IMR-90 (cell line): ENCODE measurements around the gene GAMT.

Source experiments
- BHLHE40 ChIP-seq: fragments of 150-350 bp; IDR thresholded peaks from 2 replicates; pipeline ENCODE4 v1.6.1; 2016; ENCODE audit warnings: mild to moderate bottlenecking, low read depth, low read length
- MAFK ChIP-seq: IDR thresholded peaks from 2 replicates; pipeline ENCODE4 v1.6.1; 2012; ENCODE audit warnings: low read depth, low read length, improper control_type of control experiment
- MAZ ChIP-seq: IDR thresholded peaks from 2 replicates; pipeline ENCODE4 v1.6.1; 2012; ENCODE audit warnings: low read depth, mild to moderate bottlenecking, low read length, improper control_type of control experiment, moderate library complexity, borderline replicate concordance
- MXI1 ChIP-seq: IDR thresholded peaks from 2 replicates; pipeline ENCODE4 v1.6.1; 2012; ENCODE audit warnings: low read depth, mild to moderate bottlenecking, low read length, moderate library complexity, borderline replicate concordance
- POLR2A ChIP-seq: IDR thresholded peaks from 2 replicates; pipeline ENCODE4 v1.6.1; 2012; ENCODE audit warnings: mild to moderate bottlenecking, low read depth, low read length
- RAD21 ChIP-seq: IDR thresholded peaks from 2 replicates; pipeline ENCODE4 v1.6.1; 2012; ENCODE audit warnings: low read length, improper control_type of control experiment
- TF ChIP-seq, protein P1 (sequence below): conservative IDR thresholded peaks from 2 replicates; pipeline ENCODE4 v1.5.1; 2012; ENCODE audit warnings: mild to moderate bottlenecking, low read depth, low read length, improper control_type of control experiment
- TF ChIP-seq, protein P2 (sequence below): fragments of 150-350 bp; IDR thresholded peaks from 2 replicates; pipeline ENCODE4 v1.6.1; 2017; ENCODE audit warnings: mild to moderate bottlenecking, antibody characterized with exemption, low read length, low read depth

- TF ChIP-seq BHLHE40 = no peak
- no peak for TF ChIP-seq RAD21
- no peak for TF ChIP-seq MAZ
- TF ChIP-seq MAFK = no peak
- no peak for TF ChIP-seq POLR2A
- TF ChIP-seq, protein P1, sequence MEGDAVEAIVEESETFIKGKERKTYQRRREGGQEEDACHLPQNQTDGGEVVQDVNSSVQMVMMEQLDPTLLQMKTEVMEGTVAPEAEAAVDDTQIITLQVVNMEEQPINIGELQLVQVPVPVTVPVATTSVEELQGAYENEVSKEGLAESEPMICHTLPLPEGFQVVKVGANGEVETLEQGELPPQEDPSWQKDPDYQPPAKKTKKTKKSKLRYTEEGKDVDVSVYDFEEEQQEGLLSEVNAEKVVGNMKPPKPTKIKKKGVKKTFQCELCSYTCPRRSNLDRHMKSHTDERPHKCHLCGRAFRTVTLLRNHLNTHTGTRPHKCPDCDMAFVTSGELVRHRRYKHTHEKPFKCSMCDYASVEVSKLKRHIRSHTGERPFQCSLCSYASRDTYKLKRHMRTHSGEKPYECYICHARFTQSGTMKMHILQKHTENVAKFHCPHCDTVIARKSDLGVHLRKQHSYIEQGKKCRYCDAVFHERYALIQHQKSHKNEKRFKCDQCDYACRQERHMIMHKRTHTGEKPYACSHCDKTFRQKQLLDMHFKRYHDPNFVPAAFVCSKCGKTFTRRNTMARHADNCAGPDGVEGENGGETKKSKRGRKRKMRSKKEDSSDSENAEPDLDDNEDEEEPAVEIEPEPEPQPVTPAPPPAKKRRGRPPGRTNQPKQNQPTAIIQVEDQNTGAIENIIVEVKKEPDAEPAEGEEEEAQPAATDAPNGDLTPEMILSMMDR = no peak
- no peak for TF ChIP-seq MXI1
- TF ChIP-seq, protein P2, sequence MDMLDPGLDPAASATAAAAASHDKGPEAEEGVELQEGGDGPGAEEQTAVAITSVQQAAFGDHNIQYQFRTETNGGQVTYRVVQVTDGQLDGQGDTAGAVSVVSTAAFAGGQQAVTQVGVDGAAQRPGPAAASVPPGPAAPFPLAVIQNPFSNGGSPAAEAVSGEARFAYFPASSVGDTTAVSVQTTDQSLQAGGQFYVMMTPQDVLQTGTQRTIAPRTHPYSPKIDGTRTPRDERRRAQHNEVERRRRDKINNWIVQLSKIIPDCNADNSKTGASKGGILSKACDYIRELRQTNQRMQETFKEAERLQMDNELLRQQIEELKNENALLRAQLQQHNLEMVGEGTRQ = no peak
Measured at GRCh38 chr19:1396019-1396767, 5.1 kb downstream of the GAMT start.
